Measurements from ENCODE around the gene PPME1.

DNA sequence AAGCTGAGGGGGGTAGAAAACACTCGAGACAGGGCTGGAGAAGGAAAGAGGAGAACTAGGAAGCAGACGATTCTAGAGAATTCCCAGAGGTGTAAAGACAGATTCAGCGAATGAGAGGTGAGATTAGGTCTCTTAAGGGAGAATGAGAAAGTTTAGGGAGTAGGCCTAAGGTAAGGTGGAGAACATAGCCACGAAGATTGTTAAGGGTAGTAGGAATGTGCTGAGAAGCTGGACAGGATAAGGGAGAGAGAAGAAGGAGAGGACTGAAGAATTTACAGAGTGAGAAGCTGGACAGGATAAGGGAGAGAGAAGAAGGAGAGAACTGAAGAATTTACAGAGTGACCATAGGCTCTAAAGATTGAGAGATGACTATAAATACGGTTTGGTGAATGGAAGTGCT lies 908 bp downstream of the PPME1 start:
- TF ChIP-seq PATZ1 (CRISPR knock-in tag; IDR thresholded peaks at IDR 0.05; ENCODE audit: borderline replicate concordance): no peak
- TF ChIP-seq IRF1 (CRISPR knock-in tag; IDR thresholded peaks at IDR 0.05; ENCODE audit: borderline replicate concordance): no peak
- no peak for TF ChIP-seq NFYB (IDR thresholded peaks at IDR 0.05; ENCODE audit: extremely low read depth, insufficient read length)
- TF ChIP-seq AFF4 (CRISPR knock-in tag; IDR thresholded peaks at IDR 0.05): no peak
- TF ChIP-seq, protein P1, sequence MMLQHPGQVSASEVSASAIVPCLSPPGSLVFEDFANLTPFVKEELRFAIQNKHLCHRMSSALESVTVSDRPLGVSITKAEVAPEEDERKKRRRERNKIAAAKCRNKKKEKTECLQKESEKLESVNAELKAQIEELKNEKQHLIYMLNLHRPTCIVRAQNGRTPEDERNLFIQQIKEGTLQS (IDR thresholded peaks at IDR 0.05): no peak
- TF ChIP-seq, protein P1 (CRISPR knock-in tag; conservative IDR thresholded peaks at IDR 0.05): no peak
- TF ChIP-seq, protein P2, sequence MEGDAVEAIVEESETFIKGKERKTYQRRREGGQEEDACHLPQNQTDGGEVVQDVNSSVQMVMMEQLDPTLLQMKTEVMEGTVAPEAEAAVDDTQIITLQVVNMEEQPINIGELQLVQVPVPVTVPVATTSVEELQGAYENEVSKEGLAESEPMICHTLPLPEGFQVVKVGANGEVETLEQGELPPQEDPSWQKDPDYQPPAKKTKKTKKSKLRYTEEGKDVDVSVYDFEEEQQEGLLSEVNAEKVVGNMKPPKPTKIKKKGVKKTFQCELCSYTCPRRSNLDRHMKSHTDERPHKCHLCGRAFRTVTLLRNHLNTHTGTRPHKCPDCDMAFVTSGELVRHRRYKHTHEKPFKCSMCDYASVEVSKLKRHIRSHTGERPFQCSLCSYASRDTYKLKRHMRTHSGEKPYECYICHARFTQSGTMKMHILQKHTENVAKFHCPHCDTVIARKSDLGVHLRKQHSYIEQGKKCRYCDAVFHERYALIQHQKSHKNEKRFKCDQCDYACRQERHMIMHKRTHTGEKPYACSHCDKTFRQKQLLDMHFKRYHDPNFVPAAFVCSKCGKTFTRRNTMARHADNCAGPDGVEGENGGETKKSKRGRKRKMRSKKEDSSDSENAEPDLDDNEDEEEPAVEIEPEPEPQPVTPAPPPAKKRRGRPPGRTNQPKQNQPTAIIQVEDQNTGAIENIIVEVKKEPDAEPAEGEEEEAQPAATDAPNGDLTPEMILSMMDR (IDR thresholded peaks at IDR 0.05 in 2 of 3, conservative IDR thresholded peaks at IDR 0.05 in 1 of 3; ENCODE audit: insufficient read depth in 2 of 3, low read depth in 1 of 3, low read length in 3 of 3): no peak
- TF ChIP-seq, protein P3, sequence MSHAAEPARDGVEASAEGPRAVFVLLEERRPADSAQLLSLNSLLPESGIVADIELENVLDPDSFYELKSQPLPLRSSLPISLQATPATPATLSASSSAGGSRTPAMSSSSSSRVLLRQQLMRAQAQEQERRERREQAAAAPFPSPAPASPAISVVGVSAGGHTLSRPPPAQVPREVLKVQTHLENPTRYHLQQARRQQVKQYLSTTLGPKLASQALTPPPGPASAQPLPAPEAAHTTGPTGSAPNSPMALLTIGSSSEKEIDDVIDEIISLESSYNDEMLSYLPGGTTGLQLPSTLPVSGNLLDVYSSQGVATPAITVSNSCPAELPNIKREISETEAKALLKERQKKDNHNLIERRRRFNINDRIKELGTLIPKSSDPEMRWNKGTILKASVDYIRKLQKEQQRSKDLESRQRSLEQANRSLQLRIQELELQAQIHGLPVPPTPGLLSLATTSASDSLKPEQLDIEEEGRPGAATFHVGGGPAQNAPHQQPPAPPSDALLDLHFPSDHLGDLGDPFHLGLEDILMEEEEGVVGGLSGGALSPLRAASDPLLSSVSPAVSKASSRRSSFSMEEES (CRISPR knock-in tag; IDR thresholded peaks at IDR 0.05): no peak
- TF ChIP-seq HCFC1 (IDR thresholded peaks at IDR 0.05; ENCODE audit: low read depth, low read length): no peak
- TF ChIP-seq SREBF2 (CRISPR knock-in tag; IDR thresholded peaks at IDR 0.05): no peak
- TF ChIP-seq TRIM28 (IDR thresholded peaks at IDR 0.05): no peak
- no peak for TF ChIP-seq SAP30 (IDR thresholded peaks at IDR 0.05; ENCODE audit: borderline replicate concordance, insufficient read depth, low read depth, low read length, poor library complexity, severe bottlenecking)
- no peak for TF ChIP-seq RAD21 (CRISPR knock-in tag; conservative IDR thresholded peaks at IDR 0.05 in 1 of 2, IDR thresholded peaks at IDR 0.05 in 1 of 2)
